ENCODE results near the gene U2AF2. TPM values are rescaled to one million over a fixed set of nuclear protein-coding genes. Genes with fewer than 3 reads are reported as not detected.

U2AF2 gene
- total RNA-seq, 1 experiment from 2014 or later: 321 TPM

GRCh38 chr19:55619286-55619685 lies 35.5 kb upstream of the U2AF2 start:
- no peak for DNase-seq
- Mint-ChIP-seq H3K27me3 (ENCODE audit: low read depth) (peaks cover 2% of the 10 kb centered on the region), H3K4me1 (peaks cover 5 to 9% of the 10 kb centered on the region in 2 experiments), H3K36me3 (ENCODE audit: insufficient read depth in 1 of 3, low read depth in 3 of 3) (peaks cover 22 to 50% (median 43%) of the 10 kb centered on the region in 3 experiments), H3K9me3 (no peaks in the 10 kb centered on the region; a peak in 1 of 5 replicates), H3K27ac (no peak overlapping the region), H3K4me3 (no peak overlapping the region)
- no peak overlapping the region for H3K27ac ChIP-seq (ENCODE audit: insufficient read length, low read depth, low read length)
- WGBS (ENCODE audit: extremely low coverage, insufficient read length, low lambda C conversion rate): no CpG with 5 or more reads among the region's 3 CpGs
- no peak overlapping the region for H2AFZ ChIP-seq (ENCODE audit: low read length)
- H3K4ac ChIP-seq (ENCODE audit: low read depth, low read length): no peak overlapping the region
- H4K5ac ChIP-seq (ENCODE audit: insufficient read length, low read depth, low read length): no peak overlapping the region
- H3K79me1 ChIP-seq (ENCODE audit: insufficient read depth, low read depth, low read length, poor library complexity, severe bottlenecking): no peaks in the 10 kb centered on the region
- H3K14ac ChIP-seq (ENCODE audit: insufficient read depth, low read length): no peak overlapping the region
- H3K79me2 ChIP-seq (ENCODE audit: insufficient read depth, low read length): no peaks in the 10 kb centered on the region
- no peaks in the 10 kb centered on the region for H3K4me1 ChIP-seq (ENCODE audit: insufficient read depth, low read length)
- no peaks in the 10 kb centered on the region for H3K23me2 ChIP-seq (ENCODE audit: insufficient read length, low read depth, low read length, poor library complexity, severe bottlenecking)
- no peak overlapping the region for H3K18ac ChIP-seq (ENCODE audit: insufficient read length, low read depth, low read length)
- no peak overlapping the region for H3K23ac ChIP-seq (ENCODE audit: insufficient read length, low read depth, low read length)
- H3K9ac ChIP-seq (ENCODE audit: extremely low read depth, insufficient read length, low read length): no peak overlapping the region
- no peak overlapping the region for H3T11ph ChIP-seq (ENCODE audit: low read length)
- no peak overlapping the region for H2BK12ac ChIP-seq (ENCODE audit: insufficient read length, low read depth, low read length)
- H4K91ac ChIP-seq (ENCODE audit: insufficient read length, low read depth, low read length): no peak overlapping the region
- no peak overlapping the region for H2BK5ac ChIP-seq (ENCODE audit: insufficient read length, low read length)
- no peak overlapping the region for H3K56ac ChIP-seq (ENCODE audit: insufficient read length, low read depth, low read length)
- H2BK15ac ChIP-seq (ENCODE audit: low read depth, low read length): no peak overlapping the region
- H2BK20ac ChIP-seq (ENCODE audit: low read depth, low read length, poor library complexity, severe bottlenecking): no peak overlapping the region
- no peaks in the 10 kb centered on the region for H3K27me3 ChIP-seq (ENCODE audit: insufficient read depth, low read length)
- H3K4me2 ChIP-seq (ENCODE audit: insufficient read depth, insufficient read length, low read length): no peak overlapping the region
- no peak overlapping the region for H2BK120ac ChIP-seq (ENCODE audit: low read depth, low read length, poor library complexity, severe bottlenecking)
- TF ChIP-seq CTCF (conservative IDR thresholded peaks at IDR 0.05): no peak
- H4K20me1 ChIP-seq (ENCODE audit: control insufficient read depth, insufficient read depth, insufficient read length): no peaks in the 10 kb centered on the region
- no peak overlapping the region for H4K8ac ChIP-seq (replicated peaks; ENCODE audit: insufficient read length, low read depth, low read length)
- no peak overlapping the region for H2AK5ac ChIP-seq (ENCODE audit: insufficient read length, low read length)
- H3K9me3 ChIP-seq (ENCODE audit: control insufficient read depth, low read depth, low read length): no peaks in the 10 kb centered on the region
